K562 (cell line): ENCODE results near the gene ZNF391. TPM values are rescaled to one million over a fixed set of nuclear protein-coding genes. Genes with fewer than 3 reads are reported as not detected.
A peak's percentile ranks its signal among the peaks of the same experiment; 100 is the strongest.

ENCODE experiments used
- HDAC1 ChIP-seq, 2 experiments: fragments of 450-650 bp; IDR thresholded peaks; 2 replicates each; pipeline ENCODE4 v1.6.1; 2016 to 2017; ENCODE audit warnings: inconsistent platforms in 1 of 2, mild to moderate bottlenecking in 1 of 2, moderate library complexity in 1 of 2
- LARP7 ChIP-seq: fragments of 450-650 bp; IDR thresholded peaks from 2 replicates; pipeline ENCODE4 v1.6.1; 2016
- PHB ChIP-seq: fragments of 250-450 bp; sonication (Bioruptor Pico); IDR thresholded peaks from 2 replicates; pipeline ENCODE4 v1.5.0; 2021
- PHTF2 ChIP-seq: fragments of 250-450 bp; sonication (Bioruptor Pico); IDR thresholded peaks from 2 replicates; pipeline ENCODE4 v1.5.0; 2021; ENCODE audit warnings: mild to moderate bottlenecking
- POLR2B ChIP-seq: fragments of 450-650 bp; IDR thresholded peaks from 2 replicates; pipeline ENCODE4 v1.6.1; 2018; ENCODE audit warnings: low read depth; ENCODE audit not compliant: partially characterized antibody
- RAD51 ChIP-seq: fragments of 450-650 bp; IDR thresholded peaks from 2 replicates; pipeline ENCODE4 v1.7.1; 2016; ENCODE audit warnings: low read depth, mild to moderate bottlenecking, borderline replicate concordance
- SMAD2 ChIP-seq: fragments of 150-350 bp; IDR thresholded peaks from 2 replicates; pipeline ENCODE4 v1.6.1; 2014; ENCODE audit warnings: low read depth, mild to moderate bottlenecking, low read length
- SMARCA4 ChIP-seq: fragments of 450-650 bp; IDR thresholded peaks from 2 replicates; pipeline ENCODE4 v1.6.1; 2016
- TAF15 ChIP-seq: fragments of 200-400 bp; formaldehyde crosslinking; IDR thresholded peaks from 2 replicates; pipeline ENCODE4 v1.6.1; 2017; ENCODE audit warnings: mild to moderate bottlenecking, low read depth, low read length, moderate library complexity
- TBP ChIP-seq: optimal IDR thresholded peaks from 2 replicates; pipeline ENCODE3; 2011; ENCODE audit warnings: low read depth, low read length, improper control_type of control experiment
- ZFP30 ChIP-seq: fragments of 250-450 bp; sonication (Bioruptor Pico); IDR thresholded peaks from 2 replicates; pipeline ENCODE4 v1.8.0; 2022; ENCODE audit warnings: moderate library complexity, mild to moderate bottlenecking, inconsistent platforms, borderline replicate concordance
- ZNF239 ChIP-seq: fragments of 250-450 bp; sonication (Bioruptor Pico); IDR thresholded peaks from 2 replicates; pipeline ENCODE4 v1.4.0; 2020; ENCODE audit warnings: mild to moderate bottlenecking
- ZNF316 ChIP-seq: fragments of 450-650 bp; IDR thresholded peaks from 2 replicates; pipeline ENCODE4 v1.6.1; 2016
- ZNF431 ChIP-seq: sonication (generic); formaldehyde crosslinking; IDR thresholded peaks from 2 replicates; pipeline ENCODE4 v1.8.0; 2022; ENCODE audit warnings: mild to moderate bottlenecking, missing genetic modification reagents
- ZNF589 ChIP-seq: fragments of 200-800 bp; sonication (Bioruptor generic); IDR thresholded peaks from 2 replicates; pipeline ENCODE4 v1.6.1; 2016; ENCODE audit warnings: low read depth, missing genetic modification characterization, missing compliant biosample characterization
- ZNF76 ChIP-seq: fragments of 250-450 bp; sonication (Bioruptor Pico); IDR thresholded peaks from 2 replicates; pipeline ENCODE4 v1.4.0; 2020; ENCODE audit warnings: mild to moderate bottlenecking, moderate library complexity, borderline replicate concordance
- ZNF764 ChIP-seq: fragments of 250-450 bp; sonication (Bioruptor Pico); IDR thresholded peaks from 2 replicates; pipeline ENCODE4 v1.4.0; 2020; ENCODE audit warnings: low read depth, mild to moderate bottlenecking, moderate library complexity
- ZNF830 ChIP-seq: fragments of 250-450 bp; sonication (Bioruptor Pico); IDR thresholded peaks from 2 replicates; pipeline ENCODE4 v1.5.0; 2021; ENCODE audit warnings: mild to moderate bottlenecking
- ZSCAN29 ChIP-seq: fragments of 450-650 bp; IDR thresholded peaks from 2 replicates; pipeline ENCODE4 v1.6.1; 2017
- polyA plus RNA-seq, 8 experiments: library from polyadenylated mRNA; depleted of rRNA in 4 of 8; stranded (reverse) in 5 of 8; unstranded in 3 of 8; fragments of >200 nt; fragmentation: Nextera tagmentation in 2 of 8; fragmentation: Illumina TruSeq in 1 of 8; extraction: Ambion mirVana in 2 of 8; extraction: Trizol in 1 of 8; gene quantifications; 2 replicates each; pipeline versions ENCODE4 v1.2.1 to v1.2.3, GENCODE V29; 2011 to 2014; ENCODE audit warnings: inconsistent platforms in 1 of 8, missing spikeins in 1 of 8
- total RNA-seq, 7 experiments: library from RNA; depleted of rRNA in 6 of 7; stranded (reverse); fragments of >200 nt in 6 of 7; fragmentation: Illumina TruSeq in 2 of 7; extraction: Trizol in 2 of 7; gene quantifications; 2 replicates each; pipeline versions ENCODE4 v1.2.1 to v1.2.3, GENCODE V29; 2011 to 2021; ENCODE audit warnings: low replicate concordance in 1 of 7
- TF ChIP-seq, protein P1 (sequence below): fragments of 150-350 bp; IDR thresholded peaks from 2 replicates; pipeline ENCODE4 v1.6.1; 2014; ENCODE audit warnings: low read depth, mild to moderate bottlenecking, low read length, borderline replicate concordance
- TF ChIP-seq, protein P2 (sequence below): conservative IDR thresholded peaks from 2 replicates; pipeline ENCODE4 v1.6.1; 2011; ENCODE audit warnings: low read depth, mild to moderate bottlenecking, low read length; ENCODE audit not compliant: control insufficient read depth
- TF ChIP-seq, protein P3 (sequence below): sonication (generic); formaldehyde crosslinking; IDR thresholded peaks from 2 replicates; pipeline ENCODE4 v1.4.0; 2020; ENCODE audit warnings: mild to moderate bottlenecking, missing genetic modification reagents

Gene ZNF391
- total and polyA plus RNA-seq, 9 of the 15 experiments (the other 6 are each of a cell fraction or from before 2014, with no cell fraction given) = 2.3 to 10.1 (median 5.8) TPM

DNA sequence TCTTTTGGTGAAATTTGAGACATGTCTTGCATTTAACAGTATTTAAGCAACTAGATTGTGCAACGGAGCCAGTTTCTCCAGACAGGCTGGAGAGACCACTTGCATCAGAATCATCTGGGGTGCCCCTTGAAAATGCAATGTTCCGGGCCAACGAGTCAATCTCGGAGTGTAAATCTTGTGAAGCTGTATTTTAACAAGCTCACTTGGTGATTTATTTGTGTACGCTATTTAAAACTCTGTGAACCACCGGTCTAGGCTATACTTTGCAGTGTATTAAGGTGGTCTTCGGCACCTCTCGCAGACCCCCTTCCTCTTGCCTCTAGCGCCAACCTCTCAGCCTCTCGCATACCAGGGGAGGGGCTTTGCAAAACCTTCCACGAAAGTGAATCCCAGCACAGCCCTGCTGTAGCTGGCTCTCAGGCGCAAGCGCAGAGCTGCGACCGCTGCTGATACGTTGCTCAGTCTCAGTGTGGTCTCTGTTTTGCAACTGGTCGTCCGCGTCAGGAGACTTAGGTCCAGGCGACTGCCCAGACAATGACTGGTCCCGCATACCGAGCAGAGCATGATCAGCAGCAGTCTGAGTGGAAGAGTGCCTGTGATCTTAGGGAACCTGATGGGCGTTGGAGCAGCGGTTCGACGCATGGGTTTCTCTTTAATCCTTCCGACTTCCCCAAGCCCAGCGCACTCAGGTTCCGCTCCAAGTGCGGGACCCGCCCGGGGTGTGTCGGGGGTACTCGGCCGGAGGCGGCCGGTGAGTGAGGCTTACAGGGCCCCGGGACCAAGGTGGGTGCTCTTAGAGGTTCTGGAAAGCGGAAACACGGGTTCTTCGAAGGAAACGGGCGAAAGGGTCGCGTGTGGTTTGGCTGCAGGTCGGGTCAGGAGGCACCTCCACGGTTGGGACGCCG is at the start of gene ZNF391 (continued):
- TF ChIP-seq, protein P1, sequence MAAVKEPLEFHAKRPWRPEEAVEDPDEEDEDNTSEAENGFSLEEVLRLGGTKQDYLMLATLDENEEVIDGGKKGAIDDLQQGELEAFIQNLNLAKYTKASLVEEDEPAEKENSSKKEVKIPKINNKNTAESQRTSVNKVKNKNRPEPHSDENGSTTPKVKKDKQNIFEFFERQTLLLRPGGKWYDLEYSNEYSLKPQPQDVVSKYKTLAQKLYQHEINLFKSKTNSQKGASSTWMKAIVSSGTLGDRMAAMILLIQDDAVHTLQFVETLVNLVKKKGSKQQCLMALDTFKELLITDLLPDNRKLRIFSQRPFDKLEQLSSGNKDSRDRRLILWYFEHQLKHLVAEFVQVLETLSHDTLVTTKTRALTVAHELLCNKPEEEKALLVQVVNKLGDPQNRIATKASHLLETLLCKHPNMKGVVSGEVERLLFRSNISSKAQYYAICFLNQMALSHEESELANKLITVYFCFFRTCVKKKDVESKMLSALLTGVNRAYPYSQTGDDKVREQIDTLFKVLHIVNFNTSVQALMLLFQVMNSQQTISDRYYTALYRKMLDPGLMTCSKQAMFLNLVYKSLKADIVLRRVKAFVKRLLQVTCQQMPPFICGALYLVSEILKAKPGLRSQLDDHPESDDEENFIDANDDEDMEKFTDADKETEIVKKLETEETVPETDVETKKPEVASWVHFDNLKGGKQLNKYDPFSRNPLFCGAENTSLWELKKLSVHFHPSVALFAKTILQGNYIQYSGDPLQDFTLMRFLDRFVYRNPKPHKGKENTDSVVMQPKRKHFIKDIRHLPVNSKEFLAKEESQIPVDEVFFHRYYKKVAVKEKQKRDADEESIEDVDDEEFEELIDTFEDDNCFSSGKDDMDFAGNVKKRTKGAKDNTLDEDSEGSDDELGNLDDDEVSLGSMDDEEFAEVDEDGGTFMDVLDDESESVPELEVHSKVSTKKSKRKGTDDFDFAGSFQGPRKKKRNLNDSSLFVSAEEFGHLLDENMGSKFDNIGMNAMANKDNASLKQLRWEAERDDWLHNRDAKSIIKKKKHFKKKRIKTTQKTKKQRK = no peak
- peak; percentile 96 for TF ChIP-seq POLR2B
- no peak for TF ChIP-seq PHB (CRISPR knock-in tag)
- no peak for TF ChIP-seq RAD51
- TF ChIP-seq, protein P2, sequence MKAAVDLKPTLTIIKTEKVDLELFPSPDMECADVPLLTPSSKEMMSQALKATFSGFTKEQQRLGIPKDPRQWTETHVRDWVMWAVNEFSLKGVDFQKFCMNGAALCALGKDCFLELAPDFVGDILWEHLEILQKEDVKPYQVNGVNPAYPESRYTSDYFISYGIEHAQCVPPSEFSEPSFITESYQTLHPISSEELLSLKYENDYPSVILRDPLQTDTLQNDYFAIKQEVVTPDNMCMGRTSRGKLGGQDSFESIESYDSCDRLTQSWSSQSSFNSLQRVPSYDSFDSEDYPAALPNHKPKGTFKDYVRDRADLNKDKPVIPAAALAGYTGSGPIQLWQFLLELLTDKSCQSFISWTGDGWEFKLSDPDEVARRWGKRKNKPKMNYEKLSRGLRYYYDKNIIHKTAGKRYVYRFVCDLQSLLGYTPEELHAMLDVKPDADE = peak; percentile 27; the same call in 1 of the 2 replicates
- TF ChIP-seq, protein P3, sequence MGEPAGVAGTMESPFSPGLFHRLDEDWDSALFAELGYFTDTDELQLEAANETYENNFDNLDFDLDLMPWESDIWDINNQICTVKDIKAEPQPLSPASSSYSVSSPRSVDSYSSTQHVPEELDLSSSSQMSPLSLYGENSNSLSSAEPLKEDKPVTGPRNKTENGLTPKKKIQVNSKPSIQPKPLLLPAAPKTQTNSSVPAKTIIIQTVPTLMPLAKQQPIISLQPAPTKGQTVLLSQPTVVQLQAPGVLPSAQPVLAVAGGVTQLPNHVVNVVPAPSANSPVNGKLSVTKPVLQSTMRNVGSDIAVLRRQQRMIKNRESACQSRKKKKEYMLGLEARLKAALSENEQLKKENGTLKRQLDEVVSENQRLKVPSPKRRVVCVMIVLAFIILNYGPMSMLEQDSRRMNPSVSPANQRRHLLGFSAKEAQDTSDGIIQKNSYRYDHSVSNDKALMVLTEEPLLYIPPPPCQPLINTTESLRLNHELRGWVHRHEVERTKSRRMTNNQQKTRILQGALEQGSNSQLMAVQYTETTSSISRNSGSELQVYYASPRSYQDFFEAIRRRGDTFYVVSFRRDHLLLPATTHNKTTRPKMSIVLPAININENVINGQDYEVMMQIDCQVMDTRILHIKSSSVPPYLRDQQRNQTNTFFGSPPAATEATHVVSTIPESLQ (CRISPR knock-in tag) = peak; percentile 95
- no peak for TF ChIP-seq ZNF764 (CRISPR knock-in tag)
- TF ChIP-seq ZNF589 = peak; percentile 80; the same call in 1 of the 2 replicates
- no peak for TF ChIP-seq SMARCA4
- peak; percentile 78 for TF ChIP-seq LARP7
- TF ChIP-seq ZSCAN29 = no peak
- no peak for TF ChIP-seq PHTF2 (CRISPR knock-in tag)
- TF ChIP-seq ZFP30 = no peak
- no peak for TF ChIP-seq ZNF316
- peak; percentile 94 for TF ChIP-seq TBP
- TF ChIP-seq ZNF431 (CRISPR knock-in tag) = peak; percentile 73; the same call in 1 of the 2 replicates
- no peak for TF ChIP-seq SMAD2
- TF ChIP-seq ZNF76 (CRISPR knock-in tag) = peak; percentile 83; the same call in 1 of the 2 replicates
- peak; percentile 50 for TF ChIP-seq ZNF239
- 0 out of 2 replicates have a peak, but pooled peaks have one; percentile 69 for TF ChIP-seq TAF15
- no peak for TF ChIP-seq ZNF830 (CRISPR knock-in tag)
- peak; percentile 69 to 87; a peak in 3 of 4 replicates for TF ChIP-seq HDAC1 (IDR thresholded peaks at IDR 0.05)
